GM18858 (cell line): Measurements from ENCODE around the gene PNMT.

Experiments used
- ATAC-seq: cut with Tn5 transposase; IDR thresholded peaks from one replicate; pipeline ENCODE4 v1.9.1; 2021; ENCODE audit not compliant: unreplicated experiment

PNMT gene

DNA sequence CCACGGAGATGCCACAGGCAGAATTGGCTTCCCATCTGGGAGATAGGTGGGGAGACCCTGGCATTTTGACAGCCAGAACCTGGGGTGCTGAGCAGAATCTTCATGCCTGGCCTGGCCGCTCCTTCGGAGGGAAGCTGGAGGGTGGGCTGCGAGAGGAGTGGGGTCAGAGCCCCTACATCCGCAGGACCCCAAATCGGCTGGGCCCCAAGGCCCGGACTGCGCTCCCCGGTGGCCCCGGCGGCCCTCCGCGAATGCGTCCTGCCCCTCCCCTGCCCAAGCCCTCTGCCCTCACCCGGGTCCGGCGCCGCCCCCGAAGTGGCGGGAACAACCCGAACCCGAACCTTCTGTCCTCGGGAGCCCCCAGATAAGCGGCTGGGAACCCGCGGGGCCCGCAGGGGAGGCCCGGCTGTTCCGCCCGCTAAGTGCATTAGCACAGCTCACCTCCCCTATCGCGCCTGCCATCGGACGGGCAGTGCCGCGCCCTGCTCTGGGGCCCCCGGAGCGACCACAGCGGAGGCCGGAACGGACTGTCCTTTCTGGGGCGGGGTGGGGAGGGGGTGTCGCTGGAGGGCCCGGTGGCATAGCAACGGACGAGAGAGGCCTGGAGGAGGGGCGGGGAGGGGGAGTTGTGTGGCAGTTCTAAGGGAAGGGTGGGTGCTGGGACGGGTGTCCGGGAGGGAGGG is 850 bp upstream of the PNMT start:
- no peak for ATAC-seq

DNA sequence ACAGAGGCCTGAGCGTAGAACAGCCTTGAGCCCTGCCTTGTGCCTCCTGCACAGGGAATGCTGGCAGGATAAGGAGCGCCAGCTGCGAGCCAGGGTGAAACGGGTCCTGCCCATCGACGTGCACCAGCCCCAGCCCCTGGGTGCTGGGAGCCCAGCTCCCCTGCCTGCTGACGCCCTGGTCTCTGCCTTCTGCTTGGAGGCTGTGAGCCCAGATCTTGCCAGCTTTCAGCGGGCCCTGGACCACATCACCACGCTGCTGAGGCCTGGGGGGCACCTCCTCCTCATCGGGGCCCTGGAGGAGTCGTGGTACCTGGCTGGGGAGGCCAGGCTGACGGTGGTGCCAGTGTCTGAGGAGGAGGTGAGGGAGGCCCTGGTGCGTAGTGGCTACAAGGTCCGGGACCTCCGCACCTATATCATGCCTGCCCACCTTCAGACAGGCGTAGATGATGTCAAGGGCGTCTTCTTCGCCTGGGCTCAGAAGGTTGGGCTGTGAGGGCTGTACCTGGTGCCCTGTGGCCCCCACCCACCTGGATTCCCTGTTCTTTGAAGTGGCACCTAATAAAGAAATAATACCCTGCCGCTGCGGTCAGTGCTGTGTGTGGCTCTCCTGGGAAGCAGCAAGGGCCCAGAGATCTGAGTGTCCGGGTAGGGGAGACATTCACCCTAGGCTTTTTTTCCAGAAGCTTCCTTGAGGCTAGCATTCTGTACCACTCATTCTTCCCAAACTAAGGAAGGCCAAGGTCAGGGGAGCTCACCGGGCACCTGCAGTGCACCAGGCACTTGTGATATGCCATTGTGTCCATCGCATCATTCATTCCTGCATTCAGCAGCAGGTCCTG is 1.9 kb downstream of the PNMT start:
- no peak for ATAC-seq

DNA sequence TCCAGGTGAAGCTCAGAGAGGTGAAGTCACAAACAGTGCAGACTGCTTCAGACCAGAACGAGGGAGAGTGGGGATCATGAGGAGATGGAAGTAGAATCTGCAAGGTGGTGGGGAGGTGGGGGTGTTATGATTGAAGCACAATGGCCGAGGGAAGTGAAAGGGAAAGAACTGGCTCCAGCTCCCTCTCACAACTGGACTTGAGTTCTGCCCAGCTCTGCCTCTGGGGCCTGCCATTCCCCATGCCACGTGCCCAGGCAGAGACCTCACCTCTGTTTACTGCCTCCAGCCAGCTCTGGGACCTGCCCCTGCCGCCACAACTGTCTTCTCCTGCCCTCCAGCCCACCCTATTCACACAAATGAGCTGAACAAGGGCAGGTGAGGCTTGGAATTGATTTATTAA is 2.5 kb downstream of the PNMT start:
- no peak for ATAC-seq

DNA sequence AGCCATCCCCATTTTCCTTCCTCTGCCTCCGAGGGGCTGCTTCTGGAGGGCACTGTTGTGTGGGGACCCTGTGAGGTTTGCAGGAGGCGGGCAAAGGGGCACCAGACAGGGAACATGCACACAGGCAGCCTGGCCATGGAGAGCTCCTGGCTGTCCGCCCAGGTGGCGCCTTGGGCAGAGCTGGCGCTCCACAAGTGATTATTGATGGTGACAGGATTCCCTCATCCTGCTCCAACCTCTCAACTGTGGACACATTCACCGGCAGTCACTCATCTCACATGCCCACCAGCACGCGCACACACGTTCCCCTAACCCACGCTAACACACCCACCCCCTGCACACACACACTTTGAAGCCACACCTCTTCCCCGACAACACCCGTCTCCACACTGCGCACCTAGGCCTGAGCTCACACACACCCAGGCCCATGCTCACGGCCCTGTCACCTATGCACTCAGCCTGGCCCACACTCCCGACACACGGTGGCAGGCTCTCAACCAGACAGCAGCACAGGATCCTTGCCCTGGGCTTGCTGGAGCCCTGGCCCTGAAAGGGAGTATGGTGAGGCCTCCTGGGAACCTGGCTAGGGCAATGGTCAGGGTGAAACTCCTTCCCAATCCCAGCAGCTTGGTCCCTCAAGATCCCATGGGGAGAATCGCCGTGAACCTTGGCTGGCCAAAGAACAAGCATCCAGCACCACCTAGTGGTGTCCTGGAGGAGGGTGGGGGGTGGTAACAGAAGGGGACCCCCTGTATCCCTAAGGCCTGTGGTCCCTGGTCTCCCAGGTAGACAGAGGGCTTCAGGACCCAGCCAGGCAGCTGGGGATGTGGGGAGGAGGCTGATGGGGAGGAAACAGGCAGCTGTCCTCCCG is 3.6 kb downstream of the PNMT start:
- ATAC-seq, result no peak

DNA sequence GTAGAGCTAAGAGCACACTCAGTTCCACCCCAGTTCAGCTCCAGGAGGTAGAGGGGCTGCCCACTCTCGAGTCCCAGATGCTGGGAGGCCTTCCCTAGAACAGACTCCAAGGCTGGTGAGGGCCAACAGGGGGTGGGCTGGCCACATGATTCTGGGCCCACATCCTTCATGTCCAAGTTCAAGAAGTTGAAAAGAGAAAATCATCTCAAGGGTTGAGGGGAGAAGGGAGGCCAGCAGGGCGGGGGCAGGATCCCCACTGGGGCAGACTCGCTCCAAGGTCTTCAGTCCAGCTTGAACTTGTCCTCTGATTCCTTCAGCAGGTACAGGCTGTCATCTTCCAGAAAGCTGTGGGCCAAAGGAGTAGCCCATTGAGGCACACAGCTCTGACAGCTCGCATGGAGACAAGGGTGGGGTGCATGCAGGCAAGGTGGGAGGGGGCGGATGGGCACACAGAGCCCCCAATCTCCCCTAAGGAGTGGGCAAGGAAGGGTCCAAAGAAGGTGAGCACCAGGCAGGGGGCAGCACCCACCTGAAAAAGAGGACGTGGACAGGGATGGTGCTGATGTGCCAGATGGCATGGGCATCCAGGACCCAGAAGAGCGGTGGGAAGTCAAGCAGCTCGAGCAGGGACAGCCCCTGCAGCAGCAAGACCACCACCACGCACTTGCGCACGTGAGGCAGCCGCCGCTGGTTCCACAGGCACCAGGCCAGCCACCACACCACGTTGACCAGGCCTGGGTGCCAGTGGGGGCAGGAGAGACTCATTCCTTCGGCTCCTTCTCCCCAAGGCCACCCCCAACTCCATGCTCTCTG is 4.5 kb downstream of the PNMT start:
- no peak for ATAC-seq

GRCh38 chr17:39673335-39674081 is 5.3 kb downstream of the PNMT start:
- no peak for ATAC-seq

DNA sequence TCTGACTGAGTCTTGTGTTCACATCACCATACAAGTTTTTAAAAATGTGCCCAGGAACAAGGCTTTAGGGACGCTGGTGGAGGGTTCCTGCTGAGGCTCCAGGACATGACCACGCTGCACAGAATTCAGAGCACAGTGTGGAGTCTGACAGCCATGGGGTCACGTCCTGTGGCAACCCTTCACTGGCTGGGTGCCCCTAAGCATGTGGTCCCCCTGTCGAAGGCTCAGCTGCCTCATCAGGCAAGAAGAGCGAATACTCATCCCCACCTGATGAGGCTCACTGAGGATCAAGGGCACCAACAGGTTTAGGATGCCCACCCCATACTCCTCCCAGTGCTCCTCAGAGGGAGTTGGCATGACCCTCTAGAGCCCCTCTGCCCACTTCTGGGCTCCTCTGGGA is 5.9 kb downstream of the PNMT start:
- ATAC-seq, result no peak

DNA sequence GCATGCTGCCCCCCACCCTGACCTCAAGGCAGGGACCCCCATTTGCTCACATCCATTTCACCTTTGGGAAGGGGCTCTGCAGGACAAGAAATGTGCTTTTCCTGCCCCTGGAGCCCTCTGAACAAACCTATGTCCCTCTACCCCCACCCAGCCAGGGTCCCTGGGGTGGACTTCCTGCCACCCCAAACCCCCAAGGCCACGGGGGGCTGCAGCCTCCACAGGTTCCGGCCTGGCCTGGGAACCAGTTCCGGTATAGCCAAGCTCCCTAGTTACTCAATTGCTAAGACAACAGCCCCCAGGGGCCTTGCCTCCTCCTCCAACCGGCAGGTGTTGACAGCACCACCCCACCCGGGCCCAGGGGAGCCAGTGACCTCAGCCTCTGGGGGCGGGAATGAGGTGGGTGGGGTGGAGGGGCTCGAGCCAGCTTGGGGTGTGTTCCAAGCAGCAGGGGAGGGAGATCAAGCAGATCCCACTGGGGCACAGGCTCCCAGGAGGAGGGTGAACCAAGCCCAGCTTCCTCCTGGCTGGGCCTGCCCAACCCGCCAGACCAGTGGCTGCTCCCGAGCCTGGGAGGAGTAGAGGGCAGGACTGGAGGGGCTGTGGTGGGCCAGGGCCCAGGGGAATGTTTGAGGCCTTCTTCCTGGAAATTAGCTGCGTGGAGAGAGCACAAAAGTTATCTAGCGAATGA is 6.6 kb downstream of the PNMT start:
- no peak for ATAC-seq

- no peak for ATAC-seq
Observed at GRCh38 chr17:39675390-39676082, 7.3 kb downstream of the PNMT start.

GRCh38 chr17:39676198-39676819 is 8.1 kb downstream of the PNMT start:
- no peak for ATAC-seq

GRCh38 chr17:39677072-39677471 is 8.8 kb downstream of the PNMT start:
- ATAC-seq, result no peak

DNA sequence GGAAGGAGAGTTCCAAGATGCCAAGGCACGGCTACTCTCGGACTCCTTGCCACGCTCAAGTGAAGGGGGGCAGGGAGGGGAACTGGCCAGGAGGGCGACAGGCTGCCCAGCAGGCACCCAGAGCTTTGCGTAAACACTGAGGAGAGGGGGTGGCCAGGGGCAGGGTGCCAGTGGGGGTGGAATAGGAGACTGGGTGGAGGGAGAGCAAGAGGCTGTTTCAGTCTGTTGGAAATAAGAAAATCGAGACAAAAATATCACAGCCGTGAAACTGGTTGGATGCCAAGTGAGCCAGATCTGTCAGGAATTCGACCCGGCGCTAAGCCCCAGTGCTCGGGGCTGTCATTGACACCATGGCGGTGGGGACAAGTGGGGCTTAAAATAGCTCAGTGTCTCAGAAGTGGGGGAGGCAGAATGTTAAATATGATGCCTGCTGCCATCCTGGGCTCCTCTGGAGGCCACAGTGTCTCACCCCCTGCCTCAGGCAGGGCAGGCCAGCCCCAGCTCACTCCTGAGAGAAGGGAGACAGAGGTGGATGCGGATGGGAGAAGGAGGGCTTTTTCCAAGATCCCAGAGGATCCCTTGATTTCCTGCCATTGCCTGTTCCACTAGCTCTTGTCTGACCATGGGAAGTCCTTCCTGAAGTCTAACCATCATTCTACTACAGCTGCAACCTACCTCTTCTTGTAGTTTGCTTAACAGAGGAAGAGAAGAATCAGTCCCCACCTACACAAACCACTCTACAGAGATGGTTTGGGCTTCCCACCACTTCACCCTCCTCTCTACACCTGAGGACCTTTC is 9.5 kb downstream of the PNMT start:
- ATAC-seq, result no peak

GRCh38 chr17:39678340-39679116 is 10.3 kb downstream of the PNMT start:
- ATAC-seq, result no peak

DNA sequence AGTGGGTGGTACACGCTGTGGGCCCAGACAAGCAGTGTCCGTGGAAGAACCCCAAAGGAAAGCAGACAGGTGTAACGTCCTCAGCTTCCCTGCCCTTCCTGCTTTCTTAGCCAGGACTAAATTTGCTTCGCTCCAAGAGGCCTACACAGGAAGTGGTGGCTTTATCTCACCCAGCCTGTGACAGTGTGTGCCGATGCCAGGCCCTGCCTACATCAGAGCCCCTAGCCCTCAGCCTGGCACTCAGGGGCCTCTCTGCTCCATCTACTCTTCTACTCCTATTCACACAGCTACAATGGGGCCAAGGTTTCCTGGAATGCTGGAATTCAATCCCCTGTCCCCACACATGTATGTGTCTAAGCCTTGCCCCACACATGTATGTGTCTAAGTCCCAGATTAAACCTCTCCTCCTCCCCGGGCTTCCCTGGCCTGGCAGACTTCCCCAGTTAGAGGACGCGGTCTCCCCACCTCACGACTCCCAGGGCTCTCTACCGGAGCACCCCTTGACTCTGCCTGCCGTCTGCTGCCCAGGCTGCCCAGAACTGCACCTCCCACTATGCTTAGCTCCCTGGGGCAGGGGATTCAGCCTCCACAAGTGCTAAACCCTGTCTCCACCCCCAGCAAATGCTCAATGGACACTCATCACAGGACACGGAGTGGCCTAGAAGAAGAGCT is 11.4 kb downstream of the PNMT start:
- no peak for ATAC-seq

GRCh38 chr17:39683295-39683939 is 15.2 kb downstream of the PNMT start:
- ATAC-seq, result no peak
